ENCODE data around the gene CDH23.

The CDH23 gene

GRCh38 chr10:71456631-71457030, 59.9 kb downstream of the CDH23 start:
- no peak overlapping the region for H3K4me3 ChIP-seq (ENCODE audit: low read depth, low read length)
- TF ChIP-seq, protein P1, sequence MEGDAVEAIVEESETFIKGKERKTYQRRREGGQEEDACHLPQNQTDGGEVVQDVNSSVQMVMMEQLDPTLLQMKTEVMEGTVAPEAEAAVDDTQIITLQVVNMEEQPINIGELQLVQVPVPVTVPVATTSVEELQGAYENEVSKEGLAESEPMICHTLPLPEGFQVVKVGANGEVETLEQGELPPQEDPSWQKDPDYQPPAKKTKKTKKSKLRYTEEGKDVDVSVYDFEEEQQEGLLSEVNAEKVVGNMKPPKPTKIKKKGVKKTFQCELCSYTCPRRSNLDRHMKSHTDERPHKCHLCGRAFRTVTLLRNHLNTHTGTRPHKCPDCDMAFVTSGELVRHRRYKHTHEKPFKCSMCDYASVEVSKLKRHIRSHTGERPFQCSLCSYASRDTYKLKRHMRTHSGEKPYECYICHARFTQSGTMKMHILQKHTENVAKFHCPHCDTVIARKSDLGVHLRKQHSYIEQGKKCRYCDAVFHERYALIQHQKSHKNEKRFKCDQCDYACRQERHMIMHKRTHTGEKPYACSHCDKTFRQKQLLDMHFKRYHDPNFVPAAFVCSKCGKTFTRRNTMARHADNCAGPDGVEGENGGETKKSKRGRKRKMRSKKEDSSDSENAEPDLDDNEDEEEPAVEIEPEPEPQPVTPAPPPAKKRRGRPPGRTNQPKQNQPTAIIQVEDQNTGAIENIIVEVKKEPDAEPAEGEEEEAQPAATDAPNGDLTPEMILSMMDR (IDR thresholded peaks at IDR 0.05; ENCODE audit: borderline replicate concordance, insufficient read depth, low read depth, low read length): no peak

- H3K4me3 ChIP-seq (ENCODE audit: low read depth, low read length): no peak overlapping the region
- TF ChIP-seq, protein P1 (IDR thresholded peaks at IDR 0.05; ENCODE audit: borderline replicate concordance, insufficient read depth, low read depth, low read length): no peak
Measured at GRCh38 chr10:71457908-71458307, 61.2 kb downstream of the CDH23 start.

GRCh38 chr10:71458387-71458786, 61.7 kb downstream of the CDH23 start:
- TF ChIP-seq, protein P1 (IDR thresholded peaks at IDR 0.05; ENCODE audit: borderline replicate concordance, insufficient read depth, low read depth, low read length): no peak
- no peak overlapping the region for H3K4me3 ChIP-seq (ENCODE audit: low read depth, low read length)

DNA sequence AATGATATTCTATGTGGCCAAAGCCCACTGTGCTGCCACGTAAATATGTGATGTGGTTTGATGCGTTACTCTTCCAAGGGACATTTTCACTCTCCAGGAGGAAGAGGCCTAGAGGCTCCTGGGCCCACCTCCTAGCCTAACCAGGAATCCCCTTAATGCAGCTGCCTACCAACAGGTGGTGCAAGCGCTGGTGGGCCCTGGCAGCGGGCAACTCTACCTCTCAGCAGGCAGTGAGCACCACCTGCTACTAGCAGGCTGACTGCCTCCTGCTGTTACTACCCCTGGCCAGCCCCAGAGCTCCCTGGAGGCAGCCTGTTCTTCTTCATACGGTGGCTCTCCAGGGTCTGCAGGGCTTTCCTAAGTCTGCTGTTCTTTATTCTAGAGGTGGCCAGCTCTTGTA, 62.8 kb downstream of the CDH23 start:
- TF ChIP-seq, protein P1 (IDR thresholded peaks at IDR 0.05; ENCODE audit: borderline replicate concordance, insufficient read depth, low read depth, low read length): no peak
- H3K4me3 ChIP-seq (ENCODE audit: low read depth, low read length): no peak overlapping the region

DNA sequence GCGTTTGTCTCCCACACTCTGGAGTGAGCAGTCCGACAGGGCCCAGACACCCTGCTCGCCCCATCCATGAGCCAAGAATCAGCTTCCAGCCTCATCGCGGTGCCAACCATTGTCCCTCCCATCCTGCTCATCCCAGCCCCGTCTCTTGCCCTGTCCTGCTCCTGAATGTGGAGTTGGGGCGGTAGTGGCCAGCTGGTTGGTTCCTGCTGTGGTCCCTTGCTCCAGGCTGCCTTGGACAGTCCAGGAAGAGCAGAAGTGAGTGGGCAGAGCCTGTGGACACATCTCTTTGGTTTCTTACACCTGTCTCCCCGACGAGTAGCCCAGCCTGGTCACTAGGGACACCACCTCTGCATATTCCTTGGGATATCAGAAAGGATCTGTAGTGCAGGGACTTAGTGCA, 63.9 kb downstream of the CDH23 start:
- TF ChIP-seq, protein P1 (IDR thresholded peaks at IDR 0.05; ENCODE audit: borderline replicate concordance, insufficient read depth, low read depth, low read length): no peak
- no peak overlapping the region for H3K4me3 ChIP-seq (ENCODE audit: low read depth, low read length)

DNA sequence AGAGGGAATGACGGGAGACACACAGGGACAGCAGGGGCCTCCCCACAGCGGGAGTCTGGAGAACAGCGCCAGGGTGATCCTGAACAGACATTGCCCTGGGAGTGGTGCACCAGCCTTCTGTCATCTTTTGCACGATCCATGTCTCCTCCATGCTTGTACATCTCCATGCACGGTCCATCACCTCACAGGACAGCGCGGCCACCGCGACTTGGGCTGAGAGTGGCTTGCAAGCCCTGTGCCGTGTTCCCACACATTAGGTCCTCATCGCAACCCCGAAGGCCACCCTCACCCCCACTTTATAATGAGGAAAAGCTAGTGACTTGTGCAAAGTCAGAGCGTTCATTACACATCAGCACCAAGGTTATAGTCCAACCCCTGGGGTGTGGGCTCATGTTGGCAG, 64.7 kb downstream of the CDH23 start:
- TF ChIP-seq, protein P1 (IDR thresholded peaks at IDR 0.05; ENCODE audit: borderline replicate concordance, insufficient read depth, low read depth, low read length): no peak
- no peak overlapping the region for H3K4me3 ChIP-seq (ENCODE audit: low read depth, low read length)

GRCh38 chr10:71462062-71462935, 65.6 kb downstream of the CDH23 start:
- no peak overlapping the region for H3K4me3 ChIP-seq (ENCODE audit: low read depth, low read length)
- TF ChIP-seq, protein P1 (IDR thresholded peaks at IDR 0.05; ENCODE audit: borderline replicate concordance, insufficient read depth, low read depth, low read length): no peak

Data from GM12875 (cell line).